Prostate gland (tissue), 2 donors: Measurements from ENCODE around the gene TSTD1.

ENCODE experiments used
- POLR2A ChIP-seq: fragments of 450-650 bp; IDR thresholded peaks from one replicate; pipeline ENCODE4 v1.6.1; 2016; ENCODE audit warnings: antibody characterized with exemption, mild to moderate bottlenecking
- POLR2AphosphoS5 ChIP-seq: sonication (generic); formaldehyde crosslinking; IDR thresholded peaks from one replicate; pipeline ENCODE4 v1.6.1; 2017; ENCODE audit warnings: antibody characterized with exemption
- TF ChIP-seq, protein P1 (sequence below), 4 experiments: fragments of 200-600 bp in 2 of 4; fragments of 450-650 bp in 2 of 4; sonication (generic) in 2 of 4; IDR thresholded peaks; 1 replicate in 3 of 4; 2 replicates in 1 of 4; pipeline ENCODE4 v1.5.1; 2016 to 2019; ENCODE audit warnings: antibody characterized with exemption in 4 of 4, mild to moderate bottlenecking in 2 of 4, moderate library complexity in 2 of 4

- TF ChIP-seq POLR2A (no peak), POLR2AphosphoS5 (no peak)
- TF ChIP-seq, protein P1, sequence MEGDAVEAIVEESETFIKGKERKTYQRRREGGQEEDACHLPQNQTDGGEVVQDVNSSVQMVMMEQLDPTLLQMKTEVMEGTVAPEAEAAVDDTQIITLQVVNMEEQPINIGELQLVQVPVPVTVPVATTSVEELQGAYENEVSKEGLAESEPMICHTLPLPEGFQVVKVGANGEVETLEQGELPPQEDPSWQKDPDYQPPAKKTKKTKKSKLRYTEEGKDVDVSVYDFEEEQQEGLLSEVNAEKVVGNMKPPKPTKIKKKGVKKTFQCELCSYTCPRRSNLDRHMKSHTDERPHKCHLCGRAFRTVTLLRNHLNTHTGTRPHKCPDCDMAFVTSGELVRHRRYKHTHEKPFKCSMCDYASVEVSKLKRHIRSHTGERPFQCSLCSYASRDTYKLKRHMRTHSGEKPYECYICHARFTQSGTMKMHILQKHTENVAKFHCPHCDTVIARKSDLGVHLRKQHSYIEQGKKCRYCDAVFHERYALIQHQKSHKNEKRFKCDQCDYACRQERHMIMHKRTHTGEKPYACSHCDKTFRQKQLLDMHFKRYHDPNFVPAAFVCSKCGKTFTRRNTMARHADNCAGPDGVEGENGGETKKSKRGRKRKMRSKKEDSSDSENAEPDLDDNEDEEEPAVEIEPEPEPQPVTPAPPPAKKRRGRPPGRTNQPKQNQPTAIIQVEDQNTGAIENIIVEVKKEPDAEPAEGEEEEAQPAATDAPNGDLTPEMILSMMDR (IDR thresholded peaks at IDR 0.05), result no peak
These were observed 38.7 kb upstream of the TSTD1 start for GRCh38 chr1:161077426-161077825.
